Heart left ventricle (tissue), 13 donors: ENCODE data around the gene XPR1.

Experiments used
- CTCF ChIP-seq, 12 donors: fragments of 200-600 bp; sonication (generic) in 4 of 12; IDR thresholded peaks; one replicate each; pipeline versions ENCODE4 v1.5.0 to v1.8.0; 2018 to 2022; ENCODE audit warnings: antibody characterized with exemption in 12 of 12, mild to moderate bottlenecking in 5 of 12
- POLR2A ChIP-seq, 2 donors: fragments of 450-650 bp; IDR thresholded peaks; one replicate each; pipeline ENCODE4 v1.6.1; 2017; ENCODE audit warnings: antibody characterized with exemption in 2 of 2, mild to moderate bottlenecking in 2 of 2, moderate library complexity in 2 of 2
- donor health status: ischemic (EF 13 %, LVEDD 7.1; RV severe dilation, severe dysfunction).
- donor health status: DM: no; HTN: yes; CAD: no.
- donor health status: DM: no; HTN: no; CAD: no.
- donor health status: ischemic (EF 25% LVEDD 6.9; RV normal size, moderate dysfunction).
- donor health status: ischemic (EF 25% LVEDD 5.7; RV mildly dilated, moderate dysfunction).
- donor health status: ischemic (EF 35%, LVEDD 5.7; RV mildly dilated, moderate dysfunction).
- donor health status: nonischemic (EF 11% LVEDD 7.7; RV severe dilation, severe dysfunction).
- donor health status: DM: yes; HTN: yes; CAD: no.
- donor health status: PGD.
- donor health status: ischemic (EF 29% LVEDD 5.4; RV normal size, mild dysfunction).
- donor health status: nonischemic (EF 23%, LVEDD 6.1; RV moderate dilation, normal function).

DNA sequence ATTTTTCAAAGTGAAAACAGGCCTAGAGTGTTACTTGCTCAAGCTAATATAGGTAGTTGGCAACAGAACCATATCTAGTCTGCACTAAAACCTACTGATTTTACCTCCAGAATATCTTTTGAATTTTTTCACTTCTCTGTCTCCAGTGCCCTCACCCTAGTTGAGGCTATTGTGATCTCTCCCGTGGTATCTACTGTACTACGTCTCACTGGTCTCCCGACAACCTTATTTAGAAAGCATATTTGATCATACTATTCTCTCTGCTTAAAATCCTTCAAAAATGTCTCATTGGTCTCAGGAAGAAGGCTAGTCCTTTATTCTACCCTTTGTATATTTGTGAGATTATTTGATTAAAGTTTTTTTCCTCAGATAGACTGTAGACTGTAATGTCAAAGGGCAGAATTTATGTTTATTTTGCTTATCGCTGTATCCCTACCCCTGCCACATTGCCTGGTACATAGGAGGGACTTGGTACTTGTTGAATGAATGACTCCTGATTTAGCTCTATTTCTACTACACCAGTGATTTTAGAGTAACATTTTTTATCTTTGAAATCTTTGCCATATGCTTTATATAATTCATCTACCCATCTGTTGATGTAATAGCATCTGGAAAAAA lies 145.4 kb downstream of the XPR1 start:
- TF ChIP-seq POLR2A (IDR thresholded peaks at IDR 0.05) = no peak
- TF ChIP-seq CTCF (IDR thresholded peaks at IDR 0.05) = no peak
